PC-3 (cell line): ENCODE measurements around the gene CIAO3. TPM values are rescaled to one million over a fixed set of nuclear protein-coding genes. Genes with fewer than 3 reads are reported as not detected.
"Not testable (repeated sequence)": the region's sequence is repeated elsewhere in the genome, so short reads cannot be mapped to it uniquely, and the experiment has no call there.

Experiments used
- ATAC-seq: fragments of 200-7000 bp; cut with Tn5 transposase; 2 replicates; pipeline ENCODE4 v1.9.1; 2020; ENCODE audit warnings: mild to moderate bottlenecking, moderate library complexity
- BruUV-seq: library from RNA; stranded (reverse); fragments of 400-500 nt; replicated peaks from 2 replicates; lab custom pipeline; 2021; lab: Mats Ljungman, UMichigan
- CTCF ChIA-PET: fragments of 300-600 bp; sonication (Branson Sonifier 250); formaldehyde crosslinking; loops from one replicate; lab custom pipeline; 2022; ENCODE audit warnings: antibody characterized with exemption; lab: Charles Lee
- POLR2A ChIA-PET: fragments of 300-600 bp; sonication (Branson Sonifier 250); formaldehyde crosslinking; loops from one replicate; lab custom pipeline; 2022; ENCODE audit warnings: antibody characterized with exemption; ENCODE audit not compliant: unreplicated experiment; lab: Charles Lee
- DNase-seq: peaks from one replicate; pipeline ENCODE4 v3.0.0-alpha.2; 2015
- H2AFZ ChIP-seq: fragments of 300-600 bp; sonication (generic); 2 replicates; pipeline ENCODE4 v1.6.0; 2016; ENCODE audit warnings: antibody characterized with exemption, low read length
- H3F3A ChIP-seq: fragments of 300-600 bp; sonication (generic); one replicate; pipeline ENCODE4 v1.6.0; 2017; ENCODE audit warnings: antibody characterized with exemption, low read length, control low read depth, mild to moderate bottlenecking; ENCODE audit not compliant: unreplicated experiment
- H3K27ac ChIP-seq: fragments of 300-600 bp; sonication (generic); 2 replicates; pipeline ENCODE4 v1.5.1; 2016; ENCODE audit warnings: mild to moderate bottlenecking, low read length
- H3K27me3 ChIP-seq: fragments of 300-600 bp; sonication (generic); 2 replicates; pipeline ENCODE4 v1.6.1; 2016; ENCODE audit warnings: low read length, mixed read lengths
- H3K36me3 ChIP-seq: fragments of 300-600 bp; sonication (generic); 2 replicates; pipeline ENCODE4 v1.6.1; 2016; ENCODE audit warnings: low read depth, mixed run types, low read length, mixed read lengths
- H3K4me1 ChIP-seq: fragments of 300-600 bp; sonication (generic); 2 replicates; pipeline ENCODE4 v1.5.1; 2016; ENCODE audit warnings: low read length; ENCODE audit not compliant: insufficient read depth
- H3K4me2 ChIP-seq: fragments of 300-600 bp; sonication (generic); 2 replicates; pipeline ENCODE4 v1.6.0; 2016; ENCODE audit warnings: low read length
- H3K4me3 ChIP-seq: fragments of 300-600 bp; sonication (generic); 2 replicates; pipeline ENCODE4 v1.5.1; 2016; ENCODE audit warnings: mild to moderate bottlenecking, low read length, mixed read lengths
- H3K79me2 ChIP-seq: fragments of 300-600 bp; sonication (generic); 2 replicates; pipeline ENCODE4 v1.6.1; 2017; ENCODE audit warnings: low read length, mixed read lengths
- H3K9ac ChIP-seq: fragments of 300-600 bp; sonication (generic); 2 replicates; pipeline ENCODE4 v1.6.0; 2016; ENCODE audit warnings: mild to moderate bottlenecking, low read length
- H3K9me2 ChIP-seq: fragments of 300-600 bp; sonication (generic); replicated peaks from 2 replicates; pipeline ENCODE4 v1.6.1; 2016; ENCODE audit warnings: mixed run types, low read length, mixed read lengths
- H3K9me3 ChIP-seq: fragments of 300-600 bp; sonication (generic); 2 replicates; pipeline ENCODE4 v1.6.1; 2016; ENCODE audit warnings: low read length, mixed read lengths
- H4K20me1 ChIP-seq: fragments of 300-600 bp; sonication (generic); 2 replicates; pipeline ENCODE4 v1.6.1; 2016; ENCODE audit warnings: low read length, mixed read lengths
- EZH2 ChIP-seq: fragments of 300-600 bp; sonication (generic); IDR thresholded peaks from one replicate; pipeline ENCODE4 v1.6.1; 2017; ENCODE audit warnings: antibody characterized with exemption, mild to moderate bottlenecking, low read length; ENCODE audit not compliant: unreplicated experiment
- EZH2phosphoT487 ChIP-seq: fragments of 300-600 bp; sonication (generic); IDR thresholded peaks from 2 replicates; pipeline ENCODE4 v1.6.1; 2018; ENCODE audit warnings: mild to moderate bottlenecking, antibody characterized with exemption, low read length, borderline replicate concordance
- intact Hi-C: fragments of 100-400 bp; cut with micrococcal nuclease; formaldehyde crosslinking; loops from 2 replicates; pipeline ENCODE4 v1.9.0; 2023
- total RNA-seq: library from RNA; depleted of rRNA; stranded (reverse); fragments of >200 nt; gene quantifications from 2 replicates; pipeline ENCODE4 v1.2.3, GENCODE V29; 2014
- TF ChIP-seq, protein P1 (sequence below): fragments of 300-600 bp; sonication (generic); conservative IDR thresholded peaks from 2 replicates; pipeline ENCODE4 v1.5.1; 2017; ENCODE audit warnings: antibody characterized with exemption, low read depth, mild to moderate bottlenecking, low read length

CIAO3 gene
- total RNA-seq, 1 experiment from 2014 or later, result 46.1 TPM

DNA sequence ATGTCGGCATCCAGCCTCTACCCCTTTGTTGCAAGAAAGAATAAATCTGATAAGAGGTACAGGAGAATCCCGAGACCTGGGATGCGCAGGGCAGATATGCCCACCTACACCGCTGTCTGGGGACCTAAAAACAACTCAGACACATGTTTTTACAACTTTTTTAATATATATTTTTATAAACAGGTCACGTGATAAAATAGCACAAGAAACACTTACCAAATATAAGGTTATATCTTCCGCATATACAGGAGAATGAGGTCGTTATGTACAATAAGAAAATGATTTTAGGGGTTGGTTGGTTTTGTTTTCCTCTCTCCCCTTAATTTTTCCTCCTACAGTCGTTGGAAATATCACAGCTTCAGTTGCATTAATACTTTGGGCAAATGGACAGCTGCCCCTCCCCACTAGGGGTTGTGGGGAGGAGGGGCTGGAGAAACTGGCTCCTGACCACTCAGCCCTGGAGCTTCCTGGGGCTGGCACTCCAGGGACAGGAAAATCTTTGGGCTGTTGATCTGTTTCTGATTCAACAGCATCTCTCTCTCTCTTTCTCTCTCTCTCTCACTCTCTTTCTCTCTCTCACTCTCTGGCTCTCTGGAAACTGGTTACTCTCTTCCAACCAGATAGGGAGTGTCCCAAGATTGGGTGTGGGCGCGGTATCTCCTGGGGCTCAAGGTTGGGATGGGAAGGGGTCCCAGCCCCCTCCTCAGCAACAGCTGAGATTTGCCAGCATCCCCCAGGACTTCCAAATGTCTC, 48.3 kb downstream of the CIAO3 start:
- Histone ChIP-seq H3K79me2 (peaks cover 12% of the 10 kb centered on the region), H3K9me2 (no peaks in the 10 kb centered on the region), H2AFZ (no peak overlapping the region), H3K4me2 (no peak overlapping the region), H4K20me1 (no peaks in the 10 kb centered on the region), H3K9ac (no peak overlapping the region), H3K9me3 (no peaks in the 10 kb centered on the region), H3K27me3 (no peaks in the 10 kb centered on the region), H3K4me3 (no peak overlapping the region), H3K4me1 (peaks cover 22% of the 10 kb centered on the region), H3K36me3 (no peaks in the 10 kb centered on the region), H3K27ac (no peak overlapping the region), H3F3A (peaks cover 4% of the 10 kb centered on the region)
- no TSS peak for BruUV-seq
- CTCF ChIA-PET, result no interaction called here
- no peak for TF ChIP-seq EZH2
- no peak for TF ChIP-seq EZH2phosphoT487
- TF ChIP-seq, protein P1, sequence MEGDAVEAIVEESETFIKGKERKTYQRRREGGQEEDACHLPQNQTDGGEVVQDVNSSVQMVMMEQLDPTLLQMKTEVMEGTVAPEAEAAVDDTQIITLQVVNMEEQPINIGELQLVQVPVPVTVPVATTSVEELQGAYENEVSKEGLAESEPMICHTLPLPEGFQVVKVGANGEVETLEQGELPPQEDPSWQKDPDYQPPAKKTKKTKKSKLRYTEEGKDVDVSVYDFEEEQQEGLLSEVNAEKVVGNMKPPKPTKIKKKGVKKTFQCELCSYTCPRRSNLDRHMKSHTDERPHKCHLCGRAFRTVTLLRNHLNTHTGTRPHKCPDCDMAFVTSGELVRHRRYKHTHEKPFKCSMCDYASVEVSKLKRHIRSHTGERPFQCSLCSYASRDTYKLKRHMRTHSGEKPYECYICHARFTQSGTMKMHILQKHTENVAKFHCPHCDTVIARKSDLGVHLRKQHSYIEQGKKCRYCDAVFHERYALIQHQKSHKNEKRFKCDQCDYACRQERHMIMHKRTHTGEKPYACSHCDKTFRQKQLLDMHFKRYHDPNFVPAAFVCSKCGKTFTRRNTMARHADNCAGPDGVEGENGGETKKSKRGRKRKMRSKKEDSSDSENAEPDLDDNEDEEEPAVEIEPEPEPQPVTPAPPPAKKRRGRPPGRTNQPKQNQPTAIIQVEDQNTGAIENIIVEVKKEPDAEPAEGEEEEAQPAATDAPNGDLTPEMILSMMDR, result no peak
- POLR2A ChIA-PET, result interaction anchor here (0.6 kb wide), 1 partner anchor 1969 kb away, joined by 4 read pairs; no protein-coding TSS in a partner anchor
- DNase-seq (no peak), ATAC-seq (no peak)
- intact Hi-C loops, result no loop called here

DNA sequence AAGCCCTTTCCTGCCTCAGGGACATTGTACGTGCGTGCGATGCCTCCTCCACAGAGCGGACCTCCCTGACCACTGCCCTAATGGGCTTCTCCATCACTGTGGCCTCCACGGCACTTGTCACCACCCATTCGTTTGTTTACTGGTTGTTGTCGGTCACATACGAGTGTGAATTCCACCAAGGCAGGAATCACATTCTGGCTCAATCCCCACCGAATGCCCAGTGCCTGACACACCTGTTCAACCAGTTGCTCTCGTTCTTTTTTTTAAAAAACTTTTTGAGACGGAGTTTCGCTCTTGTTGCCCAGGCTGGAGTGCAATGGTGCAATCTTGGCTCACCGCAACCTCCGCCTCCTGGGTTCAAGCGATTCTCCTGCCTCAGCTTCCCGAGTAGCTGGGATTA, 49.6 kb downstream of the CIAO3 start:
- H3K27me3 ChIP-seq, ATAC-seq, DNase-seq, CTCF ChIA-PET, intact Hi-C loops, H2AFZ ChIP-seq, H3K9me2 ChIP-seq, H3K4me2 ChIP-seq, POLR2A ChIA-PET, H4K20me1 ChIP-seq, H3K9me3 ChIP-seq, H3K27ac ChIP-seq, BruUV-seq, H3K4me3 ChIP-seq, H3F3A ChIP-seq, H3K9ac ChIP-seq, H3K36me3 ChIP-seq: not testable (repeated sequence)
- H3K79me2 ChIP-seq, result peaks cover 12% of the 10 kb centered on the region
- H3K4me1 ChIP-seq, result peaks cover 22% of the 10 kb centered on the region

DNA sequence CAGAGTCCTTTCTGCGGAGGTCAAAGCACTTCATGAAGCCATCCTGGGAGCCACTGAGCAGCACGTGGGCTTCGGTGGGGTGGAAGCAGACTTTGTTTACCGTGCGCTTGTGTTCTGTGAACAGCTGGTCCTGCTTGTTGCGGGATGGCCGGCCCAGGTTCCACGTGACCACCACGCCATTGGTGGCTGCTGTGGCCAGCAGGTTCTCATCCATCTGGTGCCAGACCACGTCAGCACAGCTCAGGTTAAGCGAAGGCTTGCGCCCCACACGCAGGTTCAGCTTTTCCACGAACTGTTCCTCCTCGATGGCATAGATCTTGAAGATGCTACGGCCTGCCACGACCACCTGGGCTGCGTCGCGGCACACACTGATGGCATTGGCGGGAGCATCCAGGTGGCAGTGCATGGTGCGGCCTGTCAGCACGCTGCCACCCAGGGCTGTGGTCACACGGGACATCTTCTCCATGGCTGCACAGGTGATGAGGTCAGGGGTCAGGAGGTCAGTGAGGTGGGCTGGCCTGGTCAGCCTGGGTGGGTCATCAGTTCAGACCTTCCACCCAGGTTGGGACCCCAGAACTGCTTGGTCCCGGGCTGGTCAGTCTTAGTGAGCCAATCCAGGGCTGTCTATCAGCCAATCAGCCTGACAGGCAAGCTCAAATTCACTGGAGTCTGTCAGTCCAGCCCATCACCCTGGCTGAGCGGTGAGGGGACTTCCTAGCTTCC, 51.5 kb downstream of the CIAO3 start:
- no peak overlapping the region for H3K27ac ChIP-seq
- H3K36me3 ChIP-seq, result no peaks in the 10 kb centered on the region
- H3K4me2 ChIP-seq, result peak overlapping the region; percentile 100
- no peaks in the 10 kb centered on the region for H3K9me2 ChIP-seq
- intact Hi-C loops, result no loop called here
- ChIA-PET POLR2A (no interaction called here), CTCF (no interaction called here)
- ATAC-seq, result no peak
- no peak for TF ChIP-seq EZH2
- no peak for TF ChIP-seq EZH2phosphoT487
- TF ChIP-seq, protein P1, result no peak
- peaks cover 12% of the 10 kb centered on the region for H3K79me2 ChIP-seq
- peak overlapping the region; percentile 91 for H3K9ac ChIP-seq
- no peaks in the 10 kb centered on the region for H3K9me3 ChIP-seq
- no TSS peak for BruUV-seq
- no peak for DNase-seq
- H3K4me3 ChIP-seq, result peak overlapping the region; percentile 99
- no peaks in the 10 kb centered on the region for H4K20me1 ChIP-seq
- H3K27me3 ChIP-seq, result no peaks in the 10 kb centered on the region
- H2AFZ ChIP-seq, result peak overlapping the region; percentile 81; the same call in 1 of the 2 replicates
- peaks cover 10% of the 10 kb centered on the region for H3K4me1 ChIP-seq
- peaks cover 4% of the 10 kb centered on the region for H3F3A ChIP-seq
